ENCODE data around the gene NKX6-2. TPM values are rescaled to one million over a fixed set of nuclear protein-coding genes. Genes with fewer than 3 reads are reported as not detected.
"Not testable (repeated sequence)": the region's sequence is repeated elsewhere in the genome, so short reads cannot be mapped to it uniquely, and the experiment has no call there.

The NKX6-2 gene
- polyA plus RNA-seq, 3 donors from 2014 or later = not detected

DNA sequence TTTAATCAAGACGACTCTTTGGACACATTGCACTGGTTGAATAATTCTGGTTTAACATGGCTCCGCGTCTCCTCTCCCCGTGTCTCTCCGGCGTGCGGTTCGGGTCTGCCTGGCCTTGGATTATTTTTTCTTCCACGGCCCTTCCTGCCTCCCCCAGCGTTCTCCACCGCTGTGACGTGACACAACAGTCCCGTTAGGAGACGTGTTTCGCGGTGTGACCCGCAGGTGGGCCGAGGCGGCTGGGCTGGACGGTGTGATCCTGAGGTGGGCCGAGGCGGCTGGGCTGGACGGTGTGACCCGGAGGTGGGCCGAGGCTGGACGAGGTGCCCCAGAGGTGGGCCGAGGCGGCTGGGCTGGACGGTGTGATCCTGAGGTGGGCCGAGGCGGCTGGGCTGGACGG is 12.0 kb upstream of the NKX6-2 start:
- not testable (repeated sequence) for DNase-seq; H3K36me3 Mint-ChIP-seq; H3K9me3 Mint-ChIP-seq; H3K27ac Mint-ChIP-seq; H3K4me3 Mint-ChIP-seq; H3K27me3 Mint-ChIP-seq (ENCODE audit: low read depth in 3 of 3); H3K4me1 Mint-ChIP-seq

DNA sequence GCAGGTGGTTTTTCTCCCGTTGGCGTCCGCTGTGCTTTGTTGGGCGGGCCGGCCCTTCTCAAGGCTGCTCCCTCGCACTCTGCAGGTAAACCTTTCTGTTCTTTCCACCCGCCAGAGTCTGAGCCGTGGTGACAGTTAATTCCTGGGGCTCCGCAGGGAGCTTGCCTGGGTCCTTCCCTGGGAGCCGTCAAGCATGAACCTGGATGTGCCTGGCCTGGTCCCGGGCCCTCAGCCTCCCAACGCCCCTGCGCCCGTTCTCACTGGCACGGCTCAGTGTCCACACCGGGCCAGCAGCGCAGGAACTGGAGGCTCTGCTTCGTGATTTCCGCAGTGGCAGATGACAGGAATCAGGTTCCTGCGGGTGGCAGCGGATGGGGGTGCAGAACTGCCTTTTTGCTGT is 10.9 kb upstream of the NKX6-2 start:
- peaks cover 0 to 1% (median 0%) of the 10 kb centered on the region in 3 donors for H3K27me3 Mint-ChIP-seq (ENCODE audit: low read depth in 3 of 3)
- H3K4me3 Mint-ChIP-seq = no peak overlapping the region
- no peaks in the 10 kb centered on the region for H3K36me3 Mint-ChIP-seq
- no peaks in the 10 kb centered on the region for H3K9me3 Mint-ChIP-seq
- no peak overlapping the region for H3K27ac Mint-ChIP-seq
- DNase-seq = no peak
- no peaks in the 10 kb centered on the region for H3K4me1 Mint-ChIP-seq

DNA sequence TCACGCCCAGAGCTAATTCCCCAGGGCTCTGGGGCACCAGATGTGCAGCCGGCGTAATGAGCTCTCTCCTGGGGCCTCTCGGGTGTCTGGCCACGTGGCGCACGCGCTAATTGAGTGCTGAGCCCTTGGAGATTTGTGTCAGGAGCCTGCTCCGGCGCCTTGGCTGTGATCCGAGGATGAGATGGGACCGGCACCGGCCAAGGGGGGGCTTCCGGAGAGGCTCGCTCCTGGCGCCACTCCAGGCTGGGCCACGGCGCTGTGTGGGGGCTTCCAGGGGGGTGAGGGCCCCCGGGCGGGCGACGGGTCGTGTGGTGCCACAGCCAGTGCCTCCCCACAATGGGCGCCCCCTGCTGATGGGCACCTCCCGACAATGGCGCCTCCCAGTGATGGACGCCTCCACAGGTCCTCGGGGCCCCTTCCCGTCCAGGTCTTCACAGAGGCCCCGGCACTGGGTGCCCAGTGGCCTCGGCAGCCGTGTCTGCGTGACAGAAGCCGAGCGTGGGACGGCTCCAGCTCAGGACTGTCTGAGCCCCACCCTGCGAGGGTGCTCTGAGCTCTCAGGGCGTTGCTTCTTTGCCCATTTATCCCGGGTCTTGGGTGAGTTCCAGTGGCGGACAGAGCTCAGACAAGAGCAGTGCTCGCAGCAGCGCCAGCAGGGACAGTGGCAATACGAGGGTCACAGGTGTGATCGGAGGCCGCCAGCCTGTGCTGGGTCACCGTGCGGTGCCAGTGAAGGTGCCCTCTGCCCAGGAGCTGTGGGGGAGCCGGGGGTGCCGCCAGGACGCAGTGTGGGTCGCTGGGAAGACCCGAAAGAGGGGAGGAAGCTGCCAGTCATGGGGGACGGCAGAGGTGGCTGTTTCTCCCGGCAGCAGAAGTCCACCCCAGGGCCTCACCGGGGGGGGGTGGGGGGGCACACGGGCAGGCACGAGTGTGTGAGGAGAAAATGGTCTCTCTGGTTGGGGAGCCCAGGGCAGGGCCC is 8.2 kb upstream of the NKX6-2 start:
- DNase-seq = no peak
- peaks cover 1 to 5% (median 4%) of the 10 kb centered on the region in 3 donors for H3K27me3 Mint-ChIP-seq (ENCODE audit: low read depth in 3 of 3)
- no peak overlapping the region for H3K4me3 Mint-ChIP-seq
- no peaks in the 10 kb centered on the region for H3K4me1 Mint-ChIP-seq
- H3K9me3 Mint-ChIP-seq = no peaks in the 10 kb centered on the region
- H3K36me3 Mint-ChIP-seq = no peaks in the 10 kb centered on the region
- no peak overlapping the region for H3K27ac Mint-ChIP-seq

GRCh38 chr10:132793213-132793612 is 7.3 kb upstream of the NKX6-2 start:
- no peak for DNase-seq
- H3K4me3 Mint-ChIP-seq = no peak overlapping the region
- no peaks in the 10 kb centered on the region for H3K9me3 Mint-ChIP-seq
- no peaks in the 10 kb centered on the region for H3K4me1 Mint-ChIP-seq
- H3K36me3 Mint-ChIP-seq = no peaks in the 10 kb centered on the region
- peaks cover 1 to 7% (median 4%) of the 10 kb centered on the region in 3 donors for H3K27me3 Mint-ChIP-seq (ENCODE audit: low read depth in 3 of 3)
- no peak overlapping the region for H3K27ac Mint-ChIP-seq

DNA sequence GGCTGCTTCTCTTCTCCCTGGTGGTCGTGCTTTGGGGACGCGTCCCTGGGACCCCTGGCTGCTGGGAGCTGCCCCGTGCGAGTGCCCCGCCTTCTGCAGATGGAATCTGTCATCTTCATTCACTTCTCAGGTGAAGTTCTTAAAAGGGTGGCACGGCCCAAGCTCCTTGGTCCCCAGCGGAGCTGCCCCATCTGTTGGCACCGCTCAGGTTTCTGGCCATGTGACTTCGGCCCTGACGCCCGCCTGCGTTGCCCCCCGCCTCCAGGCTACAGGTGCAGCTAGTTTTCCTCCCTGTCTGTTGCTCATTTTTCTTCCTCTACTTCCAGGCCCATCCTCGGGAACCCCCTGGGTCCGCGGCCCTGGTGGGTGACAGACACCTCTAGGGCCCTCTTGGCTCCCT is 6.8 kb upstream of the NKX6-2 start:
- no peaks in the 10 kb centered on the region for H3K36me3 Mint-ChIP-seq
- H3K4me3 Mint-ChIP-seq = no peak overlapping the region
- no peaks in the 10 kb centered on the region for H3K9me3 Mint-ChIP-seq
- H3K27ac Mint-ChIP-seq = no peak overlapping the region
- DNase-seq = no peak
- H3K27me3 Mint-ChIP-seq (ENCODE audit: low read depth in 3 of 3) = peaks cover 2 to 7% (median 4%) of the 10 kb centered on the region in 3 donors
- H3K4me1 Mint-ChIP-seq = no peaks in the 10 kb centered on the region

DNA sequence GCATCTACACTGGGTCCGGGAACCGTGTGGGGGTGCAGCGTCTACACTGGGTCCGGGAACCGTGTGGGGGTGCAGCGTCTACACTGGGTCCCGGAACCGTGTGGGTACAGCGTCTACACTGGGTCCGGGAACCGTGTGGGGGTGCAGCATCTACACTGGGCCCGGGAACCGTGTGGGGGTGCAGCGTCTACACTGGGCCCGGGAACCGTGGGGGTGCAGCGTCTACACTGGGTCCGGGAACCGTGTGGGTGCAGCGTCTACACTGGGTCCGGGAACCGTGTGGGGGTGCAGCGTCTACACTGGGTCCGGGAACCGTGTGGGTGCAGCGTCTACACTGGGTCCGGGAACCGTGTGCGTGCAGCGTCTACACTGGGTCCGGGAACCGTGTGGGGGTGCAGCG is 6.2 kb upstream of the NKX6-2 start:
- H3K9me3 Mint-ChIP-seq; DNase-seq; H3K27me3 Mint-ChIP-seq (ENCODE audit: low read depth in 3 of 3); H3K4me1 Mint-ChIP-seq; H3K27ac Mint-ChIP-seq; H3K36me3 Mint-ChIP-seq; H3K4me3 Mint-ChIP-seq: not testable (repeated sequence)

DNA sequence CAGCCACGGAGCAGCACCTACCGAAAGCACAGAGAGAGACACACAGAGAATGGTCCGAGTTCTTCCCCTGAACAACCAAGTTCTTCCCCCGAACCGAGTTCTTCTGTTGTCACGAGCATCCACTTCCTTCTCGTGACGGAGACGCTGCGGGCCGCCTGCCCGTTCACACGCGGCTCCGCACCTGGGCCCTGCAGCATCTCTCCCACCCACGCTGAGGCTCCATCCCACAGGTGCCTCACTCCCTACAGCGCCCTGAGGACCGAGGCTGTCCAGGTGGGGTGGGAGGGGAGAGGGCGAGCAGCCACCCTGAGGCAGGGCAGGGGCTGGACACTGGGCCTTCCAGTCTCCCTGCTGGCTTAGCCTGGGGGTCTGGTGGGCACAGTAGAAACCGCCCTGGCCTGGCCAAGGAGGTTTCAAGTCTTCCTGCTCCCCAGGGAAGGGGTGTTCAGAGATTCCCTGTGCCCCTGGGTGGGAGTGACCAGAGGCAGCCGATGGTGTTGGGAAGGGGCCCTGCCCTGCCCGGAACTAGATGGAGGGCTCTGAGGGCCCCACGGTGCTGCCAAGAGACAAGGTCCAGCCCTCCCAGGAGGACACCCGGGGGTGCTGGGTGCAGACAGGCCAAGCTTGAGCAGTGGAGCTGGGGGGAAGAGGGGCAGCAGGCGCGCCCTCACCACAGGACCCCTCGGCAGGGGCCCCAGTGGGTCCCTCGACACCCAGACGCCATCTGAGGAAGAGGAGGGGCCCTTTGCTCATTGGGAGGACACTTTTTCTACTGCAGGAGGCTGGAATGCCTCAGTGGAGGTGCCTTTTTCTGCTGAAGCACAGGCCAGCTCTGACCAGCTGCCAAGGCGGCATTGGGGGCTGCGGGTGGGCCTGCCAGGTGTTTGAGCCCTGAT is 5.2 kb upstream of the NKX6-2 start:
- no peaks in the 10 kb centered on the region for H3K36me3 Mint-ChIP-seq
- peaks cover 2 to 7% (median 4%) of the 10 kb centered on the region in 3 donors for H3K27me3 Mint-ChIP-seq (ENCODE audit: low read depth in 3 of 3)
- no peaks in the 10 kb centered on the region for H3K4me1 Mint-ChIP-seq
- no peak overlapping the region for H3K4me3 Mint-ChIP-seq
- DNase-seq = no peak
- H3K27ac Mint-ChIP-seq = no peak overlapping the region
- no peaks in the 10 kb centered on the region for H3K9me3 Mint-ChIP-seq

GRCh38 chr10:132790470-132790869 is 4.5 kb upstream of the NKX6-2 start:
- Mint-ChIP-seq H3K27me3 (ENCODE audit: low read depth in 3 of 3) (peaks cover 2 to 7% (median 4%) of the 10 kb centered on the region in 3 donors), H3K36me3 (no peaks in the 10 kb centered on the region), H3K4me1 (no peaks in the 10 kb centered on the region), H3K27ac (no peak overlapping the region), H3K4me3 (no peak overlapping the region), H3K9me3 (no peaks in the 10 kb centered on the region)
- no peak for DNase-seq

GRCh38 chr10:132789659-132790148 is 3.8 kb upstream of the NKX6-2 start:
- H3K4me3 Mint-ChIP-seq = no peak overlapping the region
- H3K4me1 Mint-ChIP-seq = no peaks in the 10 kb centered on the region
- peaks cover 2 to 7% (median 4%) of the 10 kb centered on the region in 3 donors for H3K27me3 Mint-ChIP-seq (ENCODE audit: low read depth in 3 of 3)
- H3K9me3 Mint-ChIP-seq = no peaks in the 10 kb centered on the region
- no peaks in the 10 kb centered on the region for H3K36me3 Mint-ChIP-seq
- DNase-seq = no peak
- H3K27ac Mint-ChIP-seq = no peak overlapping the region

GRCh38 chr10:132788831-132789219 is 2.9 kb upstream of the NKX6-2 start:
- peaks cover 4 to 8% (median 4%) of the 10 kb centered on the region in 3 donors for H3K27me3 Mint-ChIP-seq (ENCODE audit: low read depth in 3 of 3)

GRCh38 chr10:132788180-132788830 is 2.4 kb upstream of the NKX6-2 start:
- no peak overlapping the region for H3K27ac Mint-ChIP-seq
- H3K4me3 Mint-ChIP-seq = no peak overlapping the region
- no peak for DNase-seq
- H3K9me3 Mint-ChIP-seq = no peaks in the 10 kb centered on the region
- peaks cover 4% of the 10 kb centered on the region in 3 donors for H3K36me3 Mint-ChIP-seq
- peaks cover 0 to 2% of the 10 kb centered on the region in 2 donors for H3K4me1 Mint-ChIP-seq
- peaks cover 5 to 13% (median 8%) of the 10 kb centered on the region in 3 donors for H3K27me3 Mint-ChIP-seq (ENCODE audit: low read depth in 3 of 3)

More at GRCh38 chr10:132788831-132789219, 2.9 kb upstream of the NKX6-2 start:
- Mint-ChIP-seq H3K36me3 (no peaks in the 10 kb centered on the region), H3K4me1 (no peaks in the 10 kb centered on the region), H3K9me3 (no peaks in the 10 kb centered on the region), H3K27ac (no peak overlapping the region), H3K4me3 (no peak overlapping the region)
- no peak for DNase-seq

- Mint-ChIP-seq H3K27ac (no peak overlapping the region), H3K4me1 (peaks cover 0 to 2% of the 10 kb centered on the region in 2 donors), H3K4me3 (no peak overlapping the region), H3K9me3 (no peaks in the 10 kb centered on the region), H3K27me3 (ENCODE audit: low read depth in 3 of 3) (peaks cover 5 to 15% (median 8%) of the 10 kb centered on the region in 3 donors), H3K36me3 (peaks cover 8 to 11% (median 10%) of the 10 kb centered on the region in 3 donors)
- no peak for DNase-seq
Measured at GRCh38 chr10:132787495-132788179, 1.7 kb upstream of the NKX6-2 start.

DNA sequence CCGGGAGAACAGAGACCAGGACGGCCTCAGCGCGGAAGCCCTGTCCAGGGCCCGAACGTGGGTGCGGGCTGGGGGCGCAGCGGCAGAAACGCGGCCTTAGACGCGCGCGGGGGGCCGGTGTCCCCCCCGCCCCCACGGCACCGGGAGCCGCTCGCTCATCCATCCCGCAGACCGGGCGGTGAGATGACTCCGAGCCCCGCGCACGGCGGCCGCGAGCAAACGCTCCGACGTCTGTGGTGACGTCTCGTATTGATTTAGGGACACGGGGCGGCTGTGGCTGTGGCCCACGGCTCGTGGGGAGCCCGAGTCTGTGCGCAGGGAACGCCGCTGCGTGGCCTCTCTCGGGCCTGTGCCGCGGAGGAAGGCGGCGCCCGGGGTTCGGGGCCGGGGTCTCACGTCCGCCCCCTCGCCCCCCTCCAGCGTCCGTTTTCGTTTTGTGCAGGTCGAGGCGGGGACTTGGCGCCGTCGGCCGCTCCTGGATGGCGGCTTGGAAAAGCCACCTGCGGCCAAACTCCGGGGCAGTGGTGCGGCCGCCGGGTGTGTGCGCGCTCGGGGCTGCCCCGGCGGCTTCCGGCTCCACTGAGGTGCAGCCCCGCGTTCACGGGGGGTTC is 1.0 kb upstream of the NKX6-2 start:
- Mint-ChIP-seq H3K27me3 (ENCODE audit: low read depth in 3 of 3) (peaks cover 5 to 15% (median 8%) of the 10 kb centered on the region in 3 donors), H3K36me3 (peaks cover 10 to 13% (median 13%) of the 10 kb centered on the region in 3 donors), H3K4me1 (peaks cover 0 to 2% of the 10 kb centered on the region in 2 donors), H3K4me3 (no peak overlapping the region), H3K27ac (no peak overlapping the region), H3K9me3 (no peaks in the 10 kb centered on the region)
- DNase-seq = no peak
